Daoy (cell line): ENCODE results near the gene PEAR1. TPM values are rescaled to one million over a fixed set of nuclear protein-coding genes. Genes with fewer than 3 reads are reported as not detected.

Experiments
- total RNA-seq: library from RNA; depleted of rRNA; stranded (reverse); fragments of >200 nt; shearing (Covaris generic); gene quantifications from 2 replicates; pipeline ENCODE4 v1.2.3, GENCODE V29; 2014; rRNA removed

PEAR1 gene
- total RNA-seq, 1 experiment from 2014 or later = 0.06 TPM

Other genes starting within 250 kb of the PEAR1 start
- gene NES, start 216.3 kb upstream of the PEAR1 start, total RNA-seq = 0.51 and 0.89 TPM in 2 replicates
- 21.4 and 36.0 TPM in 2 replicates for gene CRABP2, start 188.1 kb upstream of the PEAR1 start, total RNA-seq
- 7.9 and 11.9 TPM in 2 replicates for gene METTL25B, start 165.2 kb upstream of the PEAR1 start, total RNA-seq
- gene ISG20L2, start 165.0 kb upstream of the PEAR1 start, total RNA-seq = 31.7 and 59.8 TPM in 2 replicates
- gene MRPL24, start 152.6 kb upstream of the PEAR1 start, total RNA-seq = 144 and 148 TPM in 2 replicates
- gene HDGF, start 142.0 kb upstream of the PEAR1 start, total RNA-seq = 484 and 537 TPM in 2 replicates
- gene PRCC, start 126.2 kb upstream of the PEAR1 start, total RNA-seq = 43.7 and 44.6 TPM in 2 replicates
- 0.51 and 0.57 TPM in 2 replicates for gene SH2D2A, start 76.9 kb upstream of the PEAR1 start, total RNA-seq
- not detected in 2 replicates for gene INSRR, start 34.6 kb upstream of the PEAR1 start, total RNA-seq
- gene NTRK1, start 32.9 kb upstream of the PEAR1 start, total RNA-seq = 0.40 TPM in 1 of 2 replicates, not detected in the other
- not detected in 2 replicates for gene LRRC71, start 26.9 kb downstream of the PEAR1 start, total RNA-seq
- 12.6 and 16.3 TPM in 2 replicates for gene ARHGEF11, start 152.0 kb downstream of the PEAR1 start, total RNA-seq
- not detected in 2 replicates for gene ETV3L, start 206.1 kb downstream of the PEAR1 start, total RNA-seq
- gene ETV3, start 244.7 kb downstream of the PEAR1 start, total RNA-seq = 6.7 and 7.1 TPM in 2 replicates